ENCODE results near the gene CPED1.

CPED1 gene

DNA sequence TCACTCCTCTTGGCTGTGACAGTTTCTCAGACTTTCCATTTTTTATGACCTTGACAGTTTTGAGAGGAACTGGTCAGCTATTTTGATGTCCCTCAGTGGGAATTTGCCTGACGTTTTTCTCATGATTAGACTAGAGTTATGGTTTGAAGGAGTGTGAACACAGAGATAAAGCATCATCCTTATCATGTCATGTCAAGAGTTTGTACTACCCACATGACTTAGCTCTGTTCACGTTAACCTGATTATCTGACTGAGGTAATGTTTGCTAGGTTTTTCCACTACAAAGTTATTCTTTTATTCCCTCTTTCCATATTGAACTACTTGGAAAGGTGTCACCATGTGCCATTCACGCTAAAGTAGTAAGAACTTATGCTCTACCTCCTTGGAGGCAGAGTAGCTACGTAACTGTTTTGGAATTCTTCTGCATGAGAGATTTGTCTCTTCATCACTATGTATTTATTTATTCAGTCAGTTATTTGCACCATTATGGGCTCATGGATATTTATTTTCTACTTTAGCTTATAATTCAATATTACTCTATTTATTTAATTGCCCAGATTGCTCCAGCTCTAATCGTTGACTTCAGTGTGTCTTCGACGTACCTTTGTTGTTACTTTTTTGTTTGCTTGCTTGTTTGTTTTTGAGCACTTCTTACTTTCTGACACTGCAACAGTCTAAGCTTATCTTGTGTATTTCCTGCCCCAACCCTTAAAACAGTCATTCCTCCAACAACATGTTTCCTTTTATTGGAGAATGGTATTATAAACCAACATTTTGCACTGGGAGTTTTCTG is 50.4 kb downstream of the CPED1 start:
- no CpG with 5 or more reads among the region's 7 CpGs for WGBS, 2 donors (ENCODE audit: extremely low coverage in 2 of 2, insufficient read length in 2 of 2, insufficient replicate concordance in 1 of 2)
- Histone ChIP-seq H3K4me2 (ENCODE audit: insufficient read depth, low read length, poor library complexity, severe bottlenecking) (no peak overlapping the region), H2BK5ac (ENCODE audit: low read length) (no peak overlapping the region), H3K4ac (ENCODE audit: low read length) (no peak overlapping the region), H2BK120ac (ENCODE audit: low read depth, low read length) (no peak overlapping the region), H2BK12ac (ENCODE audit: low read length) (no peak overlapping the region), H3K36me3 (replicated peaks in 1 of 2; ENCODE audit: control insufficient read depth in 2 of 2, insufficient read depth in 2 of 2, low read length in 2 of 2) (no peaks in the 10 kb centered on the region), H3K18ac (ENCODE audit: low read length) (no peak overlapping the region), H3K14ac (ENCODE audit: low read length) (no peak overlapping the region), H3K23ac (ENCODE audit: low read depth, low read length, poor library complexity) (no peak overlapping the region), H3K4me3 (ENCODE audit: low read length in 2 of 2) (no peak overlapping the region), H3K9me3 (replicated peaks in 1 of 2; ENCODE audit: control insufficient read depth in 2 of 2, insufficient read depth in 1 of 2, low read depth in 1 of 2, low read length in 2 of 2) (peaks cover 0 to 1% of the 10 kb centered on the region in 2 donors), H3K4me1 (ENCODE audit: control insufficient read depth in 2 of 2, insufficient read depth in 1 of 2, low read depth in 1 of 2, low read length in 2 of 2) (no peaks in the 10 kb centered on the region), H2BK15ac (ENCODE audit: low read length) (no peak overlapping the region), H2AK5ac (ENCODE audit: low read depth, low read length) (no peak overlapping the region), H3K27me3 (ENCODE audit: control insufficient read depth in 3 of 3, insufficient read depth in 3 of 3, low read depth in 1 of 3, low read length in 3 of 3) (no peaks in the 10 kb centered on the region), H3K9ac (ENCODE audit: low read depth, low read length, poor library complexity) (no peak overlapping the region), H3K79me1 (ENCODE audit: low read depth, low read length) (no peaks in the 10 kb centered on the region), H4K91ac (ENCODE audit: low read depth, low read length, poor library complexity) (no peak overlapping the region), H3K27ac (replicated peaks; ENCODE audit: low read length) (no peak overlapping the region), H4K8ac (ENCODE audit: low read depth, low read length) (no peak overlapping the region), H2AFZ (ENCODE audit: low read length) (no peak overlapping the region)
- no peak for DNase-seq (ENCODE audit: low spot score)

DNA sequence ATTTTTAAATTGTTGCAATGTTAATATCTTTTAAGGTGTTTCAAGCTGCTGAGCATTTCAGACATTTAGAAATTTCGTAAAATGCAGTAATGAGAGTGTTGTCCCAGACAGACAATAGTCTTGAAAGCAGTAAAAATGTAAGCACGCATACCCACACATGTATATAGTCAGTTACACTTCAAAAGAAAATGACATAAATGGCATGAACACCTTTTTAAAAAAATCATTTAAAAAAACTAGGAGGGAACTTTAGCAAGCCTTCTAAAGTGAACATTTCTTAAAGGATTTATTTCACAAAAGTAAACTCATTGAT is 51.0 kb downstream of the CPED1 start:
- peaks cover 0 to 1% of the 10 kb centered on the region in 2 donors for H3K9me3 ChIP-seq (replicated peaks in 1 of 2; ENCODE audit: control insufficient read depth in 2 of 2, insufficient read depth in 1 of 2, low read depth in 1 of 2, low read length in 2 of 2)
- no peak overlapping the region for H3K4me2 ChIP-seq (ENCODE audit: insufficient read depth, low read length, poor library complexity, severe bottlenecking)
- H4K8ac ChIP-seq (ENCODE audit: low read depth, low read length), result no peak overlapping the region
- H3K27me3 ChIP-seq (ENCODE audit: control insufficient read depth in 3 of 3, insufficient read depth in 3 of 3, low read depth in 1 of 3, low read length in 3 of 3), result no peaks in the 10 kb centered on the region
- no peak overlapping the region for H3K23ac ChIP-seq (ENCODE audit: low read depth, low read length, poor library complexity)
- H2BK12ac ChIP-seq (ENCODE audit: low read length), result no peak overlapping the region
- H3K4ac ChIP-seq (ENCODE audit: low read length), result no peak overlapping the region
- H3K36me3 ChIP-seq (replicated peaks in 1 of 2; ENCODE audit: control insufficient read depth in 2 of 2, insufficient read depth in 2 of 2, low read length in 2 of 2), result no peaks in the 10 kb centered on the region
- H3K27ac ChIP-seq (replicated peaks; ENCODE audit: low read length), result no peak overlapping the region
- no peak overlapping the region for H2AK5ac ChIP-seq (ENCODE audit: low read depth, low read length)
- no peak for DNase-seq (ENCODE audit: low spot score)
- H3K79me1 ChIP-seq (ENCODE audit: low read depth, low read length), result no peaks in the 10 kb centered on the region
- H2BK5ac ChIP-seq (ENCODE audit: low read length), result no peak overlapping the region
- no peak overlapping the region for H3K4me3 ChIP-seq (ENCODE audit: low read length in 2 of 2)
- no CpG with 5 or more reads among the region's 2 CpGs for WGBS, 2 donors (ENCODE audit: extremely low coverage in 2 of 2, insufficient read length in 2 of 2, insufficient replicate concordance in 1 of 2)
- no peak overlapping the region for H3K14ac ChIP-seq (ENCODE audit: low read length)
- H3K9ac ChIP-seq (ENCODE audit: low read depth, low read length, poor library complexity), result no peak overlapping the region
- H2BK15ac ChIP-seq (ENCODE audit: low read length), result no peak overlapping the region
- no peak overlapping the region for H2BK120ac ChIP-seq (ENCODE audit: low read depth, low read length)
- H3K18ac ChIP-seq (ENCODE audit: low read length), result no peak overlapping the region
- no peaks in the 10 kb centered on the region for H3K4me1 ChIP-seq (ENCODE audit: control insufficient read depth in 2 of 2, insufficient read depth in 1 of 2, low read depth in 1 of 2, low read length in 2 of 2)
- no peak overlapping the region for H4K91ac ChIP-seq (ENCODE audit: low read depth, low read length, poor library complexity)
- H2AFZ ChIP-seq (ENCODE audit: low read length), result no peak overlapping the region

DNA sequence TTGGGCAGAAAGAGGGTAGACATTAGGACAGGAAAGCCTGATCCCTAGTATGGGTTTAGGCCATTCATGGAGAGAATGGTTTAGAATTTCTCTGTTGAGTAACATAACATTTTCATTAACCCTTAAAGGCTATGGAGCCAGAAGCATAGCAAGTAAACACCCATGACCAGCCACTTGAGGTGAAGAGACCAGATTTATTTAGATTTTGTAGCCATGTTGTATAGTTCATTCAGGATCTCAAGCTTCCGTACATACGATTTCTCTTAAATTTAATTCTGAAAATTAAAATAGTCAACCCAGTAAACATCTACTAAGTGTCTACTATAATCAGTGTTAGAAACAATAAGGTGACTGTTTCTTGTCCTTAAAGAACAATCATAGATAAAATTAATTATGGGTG is 51.5 kb downstream of the CPED1 start:
- H3K27me3 ChIP-seq (ENCODE audit: control insufficient read depth in 3 of 3, insufficient read depth in 3 of 3, low read depth in 1 of 3, low read length in 3 of 3), result no peaks in the 10 kb centered on the region
- no peaks in the 10 kb centered on the region for H3K79me1 ChIP-seq (ENCODE audit: low read depth, low read length)
- DNase-seq (ENCODE audit: low spot score), result no peak
- H2AFZ ChIP-seq (ENCODE audit: low read length), result no peak overlapping the region
- H3K9me3 ChIP-seq (replicated peaks in 1 of 2; ENCODE audit: control insufficient read depth in 2 of 2, insufficient read depth in 1 of 2, low read depth in 1 of 2, low read length in 2 of 2), result peaks cover 0 to 1% of the 10 kb centered on the region in 2 donors
- H3K36me3 ChIP-seq (replicated peaks in 1 of 2; ENCODE audit: control insufficient read depth in 2 of 2, insufficient read depth in 2 of 2, low read length in 2 of 2), result no peaks in the 10 kb centered on the region
- H3K23ac ChIP-seq (ENCODE audit: low read depth, low read length, poor library complexity), result no peak overlapping the region
- no peak overlapping the region for H2BK5ac ChIP-seq (ENCODE audit: low read length)
- no peak overlapping the region for H3K4me2 ChIP-seq (ENCODE audit: insufficient read depth, low read length, poor library complexity, severe bottlenecking)
- H3K4me1 ChIP-seq (ENCODE audit: control insufficient read depth in 2 of 2, insufficient read depth in 1 of 2, low read depth in 1 of 2, low read length in 2 of 2), result no peaks in the 10 kb centered on the region
- H4K91ac ChIP-seq (ENCODE audit: low read depth, low read length, poor library complexity), result no peak overlapping the region
- H2BK15ac ChIP-seq (ENCODE audit: low read length), result no peak overlapping the region
- H2BK120ac ChIP-seq (ENCODE audit: low read depth, low read length), result no peak overlapping the region
- H4K8ac ChIP-seq (ENCODE audit: low read depth, low read length), result no peak overlapping the region
- no peak overlapping the region for H3K4ac ChIP-seq (ENCODE audit: low read length)
- H3K27ac ChIP-seq (replicated peaks; ENCODE audit: low read length), result no peak overlapping the region
- no CpG with 5 or more reads among the region's 2 CpGs for WGBS, 2 donors (ENCODE audit: extremely low coverage in 2 of 2, insufficient read length in 2 of 2, insufficient replicate concordance in 1 of 2)
- H3K18ac ChIP-seq (ENCODE audit: low read length), result no peak overlapping the region
- no peak overlapping the region for H2BK12ac ChIP-seq (ENCODE audit: low read length)
- no peak overlapping the region for H3K9ac ChIP-seq (ENCODE audit: low read depth, low read length, poor library complexity)
- no peak overlapping the region for H3K4me3 ChIP-seq (ENCODE audit: low read length in 2 of 2)
- H2AK5ac ChIP-seq (ENCODE audit: low read depth, low read length), result no peak overlapping the region
- no peak overlapping the region for H3K14ac ChIP-seq (ENCODE audit: low read length)

DNA sequence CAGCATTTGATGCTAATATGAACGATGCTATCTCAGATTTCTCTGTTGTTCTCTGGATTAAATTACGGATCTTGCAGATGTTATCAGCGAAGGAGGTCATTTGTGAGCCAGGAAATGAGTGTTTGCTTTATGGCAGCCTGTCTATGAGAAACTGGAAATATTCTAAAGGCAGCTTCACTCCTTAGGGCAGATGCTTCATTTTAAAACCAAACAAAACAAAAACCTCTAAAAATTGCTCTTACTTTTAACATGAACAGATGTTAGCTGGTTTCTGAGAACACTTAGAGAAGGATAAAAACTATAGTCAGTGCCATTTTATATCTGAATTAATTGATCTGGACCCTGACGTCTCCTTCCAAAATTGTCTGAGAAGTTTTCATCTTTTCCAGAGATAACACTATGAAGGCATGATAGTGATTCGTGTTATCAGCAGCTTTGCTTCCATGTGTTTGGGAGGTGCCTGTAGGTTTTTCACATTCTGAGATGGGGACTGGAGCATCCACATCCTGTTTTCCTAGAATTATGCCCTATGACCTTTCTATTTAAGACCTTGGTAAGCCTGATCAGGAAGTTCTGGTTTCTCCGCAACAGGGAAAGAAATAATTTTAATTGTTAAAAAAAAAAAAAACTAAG is 53.1 kb downstream of the CPED1 start:
- no peak overlapping the region for H3K23ac ChIP-seq (ENCODE audit: low read depth, low read length, poor library complexity)
- H2BK5ac ChIP-seq (ENCODE audit: low read length), result no peak overlapping the region
- H3K27me3 ChIP-seq (ENCODE audit: control insufficient read depth in 3 of 3, insufficient read depth in 3 of 3, low read depth in 1 of 3, low read length in 3 of 3), result no peaks in the 10 kb centered on the region
- no peak overlapping the region for H3K14ac ChIP-seq (ENCODE audit: low read length)
- no peak overlapping the region for H3K27ac ChIP-seq (replicated peaks; ENCODE audit: low read length)
- H4K91ac ChIP-seq (ENCODE audit: low read depth, low read length, poor library complexity), result no peak overlapping the region
- H2BK12ac ChIP-seq (ENCODE audit: low read length), result no peak overlapping the region
- no peaks in the 10 kb centered on the region for H3K36me3 ChIP-seq (replicated peaks in 1 of 2; ENCODE audit: control insufficient read depth in 2 of 2, insufficient read depth in 2 of 2, low read length in 2 of 2)
- peak overlapping the region; percentile 57 for H2AFZ ChIP-seq (ENCODE audit: low read length)
- no peaks in the 10 kb centered on the region for H3K4me1 ChIP-seq (ENCODE audit: control insufficient read depth in 2 of 2, insufficient read depth in 1 of 2, low read depth in 1 of 2, low read length in 2 of 2)
- WGBS, 2 donors (ENCODE audit: extremely low coverage in 2 of 2, insufficient read length in 2 of 2, insufficient replicate concordance in 1 of 2), result no CpG with 5 or more reads among the region's 6 CpGs
- no peak overlapping the region for H4K8ac ChIP-seq (ENCODE audit: low read depth, low read length)
- H3K79me1 ChIP-seq (ENCODE audit: low read depth, low read length), result no peaks in the 10 kb centered on the region
- no peak overlapping the region for H2AK5ac ChIP-seq (ENCODE audit: low read depth, low read length)
- H3K4ac ChIP-seq (ENCODE audit: low read length), result no peak overlapping the region
- no peak for DNase-seq (ENCODE audit: low spot score)
- peaks cover 0 to 1% of the 10 kb centered on the region in 2 donors for H3K9me3 ChIP-seq (replicated peaks in 1 of 2; ENCODE audit: control insufficient read depth in 2 of 2, insufficient read depth in 1 of 2, low read depth in 1 of 2, low read length in 2 of 2)
- H3K4me2 ChIP-seq (ENCODE audit: insufficient read depth, low read length, poor library complexity, severe bottlenecking), result no peak overlapping the region
- H2BK15ac ChIP-seq (ENCODE audit: low read length), result no peak overlapping the region
- H3K18ac ChIP-seq (ENCODE audit: low read length), result no peak overlapping the region
- H3K4me3 ChIP-seq (ENCODE audit: low read length in 2 of 2), result no peak overlapping the region
- H3K9ac ChIP-seq (ENCODE audit: low read depth, low read length, poor library complexity), result no peak overlapping the region
- H2BK120ac ChIP-seq (ENCODE audit: low read depth, low read length), result no peak overlapping the region
